ENCODE results near the gene WHAMM. TPM values are rescaled to one million over a fixed set of nuclear protein-coding genes. Genes with fewer than 3 reads are reported as not detected.

WHAMM gene
- total RNA-seq, 2 donors from 2014 or later, result 5.9 to 8.2 TPM

Other genes with a start within 250 kb of the WHAMM start
- 1 to 10 TPM in 1 of 2 donors, under 1 TPM in 1; 0.48 to 1.1 TPM for gene CPEB1, start 162.3 kb upstream of the WHAMM start, total RNA-seq
- gene AP3B2, start 99.8 kb upstream of the WHAMM start, total RNA-seq, result 1 to 10 TPM; 1.7 to 7.5 TPM
- not detected for gene FSD2, start 3.6 kb upstream of the WHAMM start, total RNA-seq
- 10 to 100 TPM in 1 of 2 donors, 1 to 10 TPM in 1; 9.6 to 10.9 TPM for gene HOMER2, start 143.1 kb downstream of the WHAMM start, total RNA-seq
- gene RAMAC, start 176.6 kb downstream of the WHAMM start, total RNA-seq, result 10 to 100 TPM; 14.0 to 16.0 TPM
- 10 to 100 TPM; 31.5 to 40.8 TPM for gene C15orf40, start 202.0 kb downstream of the WHAMM start, total RNA-seq